ENCODE measurements around the gene PRKCB.

The PRKCB gene

DNA sequence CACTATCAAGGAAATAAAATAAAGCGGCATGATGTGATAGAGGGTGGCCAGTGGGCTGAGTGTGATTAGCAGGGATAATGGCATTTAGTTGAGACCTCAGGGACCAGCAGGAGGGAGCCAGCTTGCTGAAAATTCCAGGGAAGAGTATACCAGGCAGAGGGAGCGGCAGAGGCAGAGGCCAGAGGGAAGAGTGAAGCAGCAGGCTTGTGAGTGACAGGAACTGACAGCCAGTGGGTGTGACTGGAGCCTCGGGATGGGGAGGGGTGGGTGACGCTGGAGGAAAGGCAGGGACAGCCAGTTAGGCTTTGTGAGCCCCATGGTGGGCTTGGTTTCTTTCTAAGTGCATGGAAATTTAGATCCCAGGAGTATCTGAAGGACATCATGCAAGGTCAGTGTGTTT, 210.7 kb downstream of the PRKCB start:
- no peak overlapping the region for H3K4me3 Mint-ChIP-seq

DNA sequence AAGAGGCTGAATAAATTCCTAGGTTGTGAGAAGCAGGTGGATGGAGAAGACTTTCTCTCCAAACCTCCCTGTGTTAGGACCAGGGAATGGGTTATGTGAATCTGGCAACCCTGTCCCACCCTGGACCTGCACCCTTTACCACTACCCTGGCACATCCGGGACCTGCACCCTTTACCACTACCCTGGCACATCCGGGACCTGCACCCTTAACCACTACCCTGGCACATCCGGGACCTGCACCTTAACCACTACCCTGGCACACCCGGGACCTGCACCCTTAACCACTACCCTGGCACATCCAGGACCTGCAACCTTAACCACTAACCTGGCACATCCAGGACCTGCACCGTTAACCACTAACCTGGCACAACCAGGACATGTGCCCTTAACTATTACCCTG, 213.3 kb downstream of the PRKCB start:
- H3K27ac Mint-ChIP-seq = no peak overlapping the region
- no peaks in the 10 kb centered on the region for H3K9me3 Mint-ChIP-seq
- intact Hi-C loops (cut with micrococcal nuclease) = no loop called here
- H3K4me3 Mint-ChIP-seq = no peak overlapping the region
- no peaks in the 10 kb centered on the region for H3K27me3 Mint-ChIP-seq
- H3K36me3 Mint-ChIP-seq (ENCODE audit: low read depth) = peaks cover 53% of the 10 kb centered on the region
- no peaks in the 10 kb centered on the region for H3K4me1 Mint-ChIP-seq (ENCODE audit: low read depth)

More for the DNA sequence above, 210.7 kb downstream of the PRKCB start:
- Mint-ChIP-seq H3K27ac (no peak overlapping the region), H3K9me3 (no peaks in the 10 kb centered on the region), H3K36me3 (ENCODE audit: low read depth) (peaks cover 43% of the 10 kb centered on the region), H3K27me3 (no peaks in the 10 kb centered on the region), H3K4me1 (ENCODE audit: low read depth) (no peaks in the 10 kb centered on the region)
- intact Hi-C loops (cut with micrococcal nuclease) = no loop called here

GRCh38 chr16:24051125-24051524, 215.3 kb downstream of the PRKCB start:
- Mint-ChIP-seq H3K27me3 (no peaks in the 10 kb centered on the region), H3K4me1 (ENCODE audit: low read depth) (no peaks in the 10 kb centered on the region), H3K9me3 (no peaks in the 10 kb centered on the region), H3K4me3 (no peak overlapping the region), H3K27ac (no peak overlapping the region), H3K36me3 (ENCODE audit: low read depth) (peaks cover 39% of the 10 kb centered on the region)
- intact Hi-C loops (cut with micrococcal nuclease) = no loop called here

- H3K27me3 Mint-ChIP-seq = no peaks in the 10 kb centered on the region
Observed at GRCh38 chr16:24052329-24053098, 216.7 kb downstream of the PRKCB start.

DNA sequence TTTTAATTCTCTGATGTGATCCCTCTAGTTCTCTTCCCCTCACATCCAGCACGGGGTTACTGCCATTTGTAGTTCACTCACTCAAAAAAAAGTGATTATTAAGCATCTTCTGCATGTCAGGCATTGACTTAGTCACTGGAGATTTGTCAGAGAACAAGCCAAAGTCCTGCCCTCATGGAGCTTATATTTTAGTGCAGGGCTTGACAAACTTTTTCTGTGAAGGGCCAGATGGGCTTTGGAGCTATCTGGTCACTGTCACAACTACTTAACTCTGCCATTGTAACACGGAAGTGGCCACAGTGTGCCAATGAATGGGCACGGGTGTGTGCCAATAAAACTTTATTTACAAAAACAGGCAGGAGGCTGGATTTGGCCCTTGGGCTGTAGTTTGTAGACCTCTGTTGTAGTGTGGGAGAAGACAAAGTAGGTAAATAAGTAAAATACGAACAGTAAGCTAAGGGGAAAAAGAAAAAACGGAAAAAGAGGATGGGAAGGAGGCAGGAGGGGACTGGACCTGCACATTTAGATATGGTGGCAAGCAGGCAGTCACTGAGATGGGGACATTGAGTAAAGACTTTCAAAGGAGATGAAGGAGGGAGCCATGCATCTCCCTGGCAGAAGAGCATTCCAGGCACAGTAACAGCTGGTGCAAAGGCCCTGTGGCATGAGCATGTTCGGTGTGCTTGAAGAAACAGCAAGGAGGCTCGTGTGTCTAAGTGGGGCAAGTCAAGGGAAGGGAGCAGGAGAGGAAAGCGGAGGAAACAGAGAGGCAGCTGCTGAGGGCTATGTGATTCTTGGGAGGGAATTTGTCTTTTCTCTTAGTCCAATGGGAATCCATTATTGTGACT, 217.5 kb downstream of the PRKCB start:
- Mint-ChIP-seq H3K27ac (no peak overlapping the region), H3K4me3 (no peak overlapping the region), H3K9me3 (no peaks in the 10 kb centered on the region), H3K36me3 (ENCODE audit: low read depth) (peaks cover 39% of the 10 kb centered on the region), H3K27me3 (no peaks in the 10 kb centered on the region), H3K4me1 (ENCODE audit: low read depth) (no peaks in the 10 kb centered on the region)
- intact Hi-C loops (cut with micrococcal nuclease) = no loop called here

More at GRCh38 chr16:24052329-24053098, 216.7 kb downstream of the PRKCB start:
- no peaks in the 10 kb centered on the region for H3K4me1 Mint-ChIP-seq (ENCODE audit: low read depth)
- H3K4me3 Mint-ChIP-seq = no peak overlapping the region
- no peak overlapping the region for H3K27ac Mint-ChIP-seq
- H3K36me3 Mint-ChIP-seq (ENCODE audit: low read depth) = peaks cover 39% of the 10 kb centered on the region
- no peaks in the 10 kb centered on the region for H3K9me3 Mint-ChIP-seq
- intact Hi-C loops (cut with micrococcal nuclease) = no loop called here

- no peaks in the 10 kb centered on the region for H3K4me1 Mint-ChIP-seq (ENCODE audit: low read depth)
- intact Hi-C loops (cut with micrococcal nuclease) = no loop called here
- H3K27me3 Mint-ChIP-seq = no peaks in the 10 kb centered on the region
- H3K9me3 Mint-ChIP-seq = no peaks in the 10 kb centered on the region
- no peak overlapping the region for H3K4me3 Mint-ChIP-seq
- peaks cover 30% of the 10 kb centered on the region for H3K36me3 Mint-ChIP-seq (ENCODE audit: low read depth)
- no peak overlapping the region for H3K27ac Mint-ChIP-seq
Observed at GRCh38 chr16:24054741-24055491, 219.1 kb downstream of the PRKCB start.

DNA sequence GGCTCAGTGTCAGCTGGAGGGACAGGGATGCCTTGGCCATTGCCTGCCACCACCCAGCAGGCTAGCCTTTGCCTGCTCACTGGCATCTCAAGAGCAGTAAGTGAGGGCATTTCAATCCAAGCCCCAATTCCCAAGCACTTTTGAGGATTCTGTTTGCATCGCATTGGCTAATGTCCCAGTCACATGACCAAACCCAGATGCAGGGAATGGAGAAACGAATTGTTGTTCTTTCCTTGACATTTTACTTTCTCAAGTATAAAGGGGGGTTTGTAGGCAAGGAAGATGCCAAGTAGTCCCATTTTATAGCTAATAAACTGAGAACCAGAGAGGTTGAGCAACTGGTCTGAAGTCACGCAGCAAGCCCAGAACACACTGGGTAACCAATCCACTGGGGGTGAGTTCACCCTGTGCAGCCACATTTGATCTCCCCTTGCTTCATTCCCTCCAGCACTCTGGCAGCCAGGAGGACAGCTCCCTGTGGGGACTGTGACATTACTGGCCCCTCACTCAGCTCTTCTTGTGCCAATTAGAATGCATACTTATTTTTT, 226.6 kb downstream of the PRKCB start:
- Mint-ChIP-seq H3K4me3 (no peak overlapping the region), H3K36me3 (ENCODE audit: low read depth) (peaks cover 17% of the 10 kb centered on the region), H3K4me1 (ENCODE audit: low read depth) (peaks cover 4% of the 10 kb centered on the region), H3K27ac (no peak overlapping the region), H3K9me3 (no peaks in the 10 kb centered on the region), H3K27me3 (no peaks in the 10 kb centered on the region)
- intact Hi-C loops (cut with micrococcal nuclease) = no loop called here

DNA sequence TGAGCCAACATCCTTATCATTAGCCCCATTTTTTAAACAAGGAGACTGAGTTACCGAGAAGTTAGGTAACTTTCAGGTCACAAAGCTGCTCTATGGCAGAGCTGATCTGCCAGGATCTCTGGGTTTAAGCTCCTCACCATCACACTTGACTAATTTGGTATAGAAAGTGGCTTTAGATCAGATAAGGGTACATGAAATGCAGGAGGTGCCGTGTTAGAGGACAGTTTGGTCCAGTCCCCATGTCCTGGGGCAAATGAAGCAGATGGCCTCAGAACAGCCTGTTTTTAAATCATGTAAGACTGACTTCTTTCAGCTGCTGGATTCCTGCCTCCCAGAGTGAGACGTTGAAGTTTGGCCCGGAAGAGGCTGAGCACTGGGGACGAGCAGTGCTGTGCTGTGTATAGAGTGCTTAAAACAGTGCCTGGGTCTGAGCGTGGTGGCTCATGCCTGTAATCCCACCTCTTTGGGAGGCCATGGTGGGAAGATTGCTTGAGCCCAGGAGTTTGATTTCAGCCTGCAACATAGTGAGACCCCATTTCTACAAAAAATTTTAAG, 233.3 kb downstream of the PRKCB start:
- Mint-ChIP-seq H3K9me3 (no peaks in the 10 kb centered on the region), H3K36me3 (ENCODE audit: low read depth) (peaks cover 1% of the 10 kb centered on the region), H3K4me1 (ENCODE audit: low read depth) (no peaks in the 10 kb centered on the region), H3K27ac (no peak overlapping the region), H3K27me3 (no peaks in the 10 kb centered on the region), H3K4me3 (no peak overlapping the region)
- intact Hi-C loops (cut with micrococcal nuclease) = no loop called here

DNA sequence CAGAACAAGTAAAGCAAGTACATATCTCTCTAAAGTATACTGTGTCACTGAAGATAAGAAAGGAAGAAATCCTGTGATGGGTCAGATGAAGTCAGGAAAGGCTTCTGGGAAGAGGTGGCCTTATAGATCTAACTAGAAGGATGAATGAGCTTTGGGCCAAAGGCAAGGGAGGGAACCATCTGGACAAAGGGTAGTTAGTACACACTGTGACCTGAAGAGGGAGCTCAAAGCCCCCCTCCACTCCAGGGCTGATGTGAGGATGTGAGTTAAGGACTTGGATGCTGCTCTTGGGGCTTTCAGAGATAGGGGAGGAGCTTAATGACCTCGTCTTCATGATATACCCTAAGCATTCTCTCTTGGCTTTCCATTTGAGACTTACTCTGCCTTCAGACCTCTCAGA, 235.1 kb downstream of the PRKCB start:
- H3K36me3 Mint-ChIP-seq (ENCODE audit: low read depth) = no peaks in the 10 kb centered on the region

DNA sequence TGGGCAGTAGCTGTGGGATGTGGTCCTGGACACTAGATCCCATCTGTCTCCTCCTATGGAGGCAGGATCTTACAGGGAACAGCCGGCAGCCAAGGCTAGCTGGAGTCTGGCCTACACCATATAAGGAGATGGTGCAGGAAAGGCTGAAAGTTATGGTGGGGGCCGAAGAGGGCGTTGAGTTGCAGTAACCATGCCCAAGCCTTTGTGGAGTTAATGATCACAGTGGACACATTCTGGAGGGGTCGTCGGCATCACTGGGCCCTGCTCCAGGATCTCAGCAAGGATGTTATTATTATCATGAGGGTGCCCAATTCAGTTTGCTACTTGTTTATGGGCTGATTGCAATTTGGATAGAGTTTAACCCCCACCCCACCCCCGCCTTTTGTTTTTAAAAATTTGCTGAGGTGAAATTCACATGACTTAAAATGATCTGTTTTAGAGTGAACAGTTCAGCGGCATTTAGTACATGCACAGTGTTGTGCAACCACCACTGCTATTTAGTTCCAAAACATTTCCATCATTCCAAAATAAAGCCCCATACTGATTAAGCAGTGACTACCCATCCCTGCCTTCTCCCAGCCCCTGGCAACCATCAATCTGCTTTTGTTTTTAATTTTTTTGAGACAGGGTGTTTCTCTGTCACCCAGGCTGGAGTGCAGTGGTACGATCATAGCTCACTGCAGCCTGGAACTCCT, 236.0 kb downstream of the PRKCB start:
- no peaks in the 10 kb centered on the region for H3K4me1 Mint-ChIP-seq (ENCODE audit: low read depth)
- H3K9me3 Mint-ChIP-seq = no peaks in the 10 kb centered on the region
- H3K27ac Mint-ChIP-seq = no peak overlapping the region
- no peaks in the 10 kb centered on the region for H3K27me3 Mint-ChIP-seq
- intact Hi-C loops (cut with micrococcal nuclease) = no loop called here
- H3K4me3 Mint-ChIP-seq = no peak overlapping the region
- no peaks in the 10 kb centered on the region for H3K36me3 Mint-ChIP-seq (ENCODE audit: low read depth)

More for the DNA sequence above, 235.1 kb downstream of the PRKCB start:
- intact Hi-C loops (cut with micrococcal nuclease) = no loop called here
- Mint-ChIP-seq H3K4me1 (ENCODE audit: low read depth) (no peaks in the 10 kb centered on the region), H3K27ac (no peak overlapping the region), H3K4me3 (no peak overlapping the region), H3K27me3 (no peaks in the 10 kb centered on the region), H3K9me3 (no peaks in the 10 kb centered on the region)

DNA sequence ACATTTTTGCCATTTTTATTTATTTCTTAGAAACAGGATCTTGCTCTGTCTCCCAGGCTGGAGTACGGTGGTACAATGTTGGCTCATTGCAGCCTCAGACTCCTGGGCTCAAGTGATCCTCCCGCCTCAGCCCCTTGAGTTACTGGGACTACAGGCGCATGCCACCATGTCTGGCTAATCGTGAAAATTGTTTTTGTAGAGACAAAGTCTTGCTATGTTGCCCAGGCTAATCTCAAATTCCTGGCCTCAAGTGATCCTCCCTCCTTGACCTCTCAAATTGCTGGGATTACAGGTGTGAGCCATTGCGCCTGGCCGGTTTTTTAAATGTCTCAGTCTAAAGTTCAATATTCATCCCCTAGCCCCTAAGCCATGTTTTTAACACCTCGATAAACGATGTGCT, 237.5 kb downstream of the PRKCB start:
- H3K36me3 Mint-ChIP-seq (ENCODE audit: low read depth) = no peaks in the 10 kb centered on the region
- no peaks in the 10 kb centered on the region for H3K4me1 Mint-ChIP-seq (ENCODE audit: low read depth)
- intact Hi-C loops (cut with micrococcal nuclease) = no loop called here
- H3K27ac Mint-ChIP-seq = no peak overlapping the region
- no peaks in the 10 kb centered on the region for H3K27me3 Mint-ChIP-seq
- H3K9me3 Mint-ChIP-seq = no peaks in the 10 kb centered on the region
- no peak overlapping the region for H3K4me3 Mint-ChIP-seq

DNA sequence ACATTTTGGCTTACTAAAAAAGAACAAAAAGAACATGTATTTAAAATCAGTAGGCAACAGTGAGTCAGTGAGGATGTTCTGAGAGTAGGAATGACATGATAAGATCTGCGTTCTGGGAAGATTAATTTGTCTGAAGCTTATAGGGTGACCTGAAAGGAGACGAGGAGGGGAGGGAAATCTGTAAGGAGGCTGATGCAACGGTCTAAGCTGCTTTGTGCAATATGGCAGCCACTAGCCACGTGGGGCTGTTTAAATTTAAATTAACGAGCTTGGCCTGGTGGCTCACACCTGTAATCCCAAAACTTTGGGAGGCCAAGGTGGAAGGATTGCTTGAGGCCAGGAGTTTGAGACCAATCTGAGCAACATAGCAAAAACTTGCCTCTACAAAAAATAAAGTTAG, 238.8 kb downstream of the PRKCB start:
- H3K27ac Mint-ChIP-seq = no peak overlapping the region
- H3K36me3 Mint-ChIP-seq (ENCODE audit: low read depth) = no peaks in the 10 kb centered on the region
- intact Hi-C loops (cut with micrococcal nuclease) = no loop called here
- no peaks in the 10 kb centered on the region for H3K4me1 Mint-ChIP-seq (ENCODE audit: low read depth)
- H3K27me3 Mint-ChIP-seq = no peaks in the 10 kb centered on the region
- H3K9me3 Mint-ChIP-seq = no peaks in the 10 kb centered on the region
- no peak overlapping the region for H3K4me3 Mint-ChIP-seq

- H3K4me1 Mint-ChIP-seq (ENCODE audit: low read depth) = no peaks in the 10 kb centered on the region
- intact Hi-C loops (cut with micrococcal nuclease) = no loop called here
- no peaks in the 10 kb centered on the region for H3K36me3 Mint-ChIP-seq (ENCODE audit: low read depth)
- H3K4me3 Mint-ChIP-seq = no peak overlapping the region
- H3K27me3 Mint-ChIP-seq = no peaks in the 10 kb centered on the region
- H3K9me3 Mint-ChIP-seq = no peaks in the 10 kb centered on the region
- no peak overlapping the region for H3K27ac Mint-ChIP-seq
Observed at GRCh38 chr16:24075302-24075701, 239.5 kb downstream of the PRKCB start.
